HG02642 (cell line): ENCODE data around the gene PRDM8.

Experiments used
- ATAC-seq: cut with Tn5 transposase; IDR thresholded peaks from one replicate; pipeline ENCODE4 v1.9.1; 2021; ENCODE audit warnings: mild to moderate bottlenecking; ENCODE audit not compliant: unreplicated experiment, poor library complexity

Gene PRDM8

GRCh38 chr4:80199004-80199560 lies 1.8 kb downstream of the PRDM8 start:
- no peak for ATAC-seq

GRCh38 chr4:80199947-80200346 lies 2.6 kb downstream of the PRDM8 start:
- ATAC-seq = no peak

- ATAC-seq = peak; percentile 11
Observed at GRCh38 chr4:80201252-80202151, 4.2 kb downstream of the PRDM8 start.

GRCh38 chr4:80202190-80202711 lies 4.9 kb downstream of the PRDM8 start:
- ATAC-seq = peak; percentile 78

- peak; percentile 61 for ATAC-seq
Observed at GRCh38 chr4:80202741-80203553, 5.6 kb downstream of the PRDM8 start.

- ATAC-seq = no peak
Observed at GRCh38 chr4:80204433-80205011, 7.2 kb downstream of the PRDM8 start.

GRCh38 chr4:80206111-80206510 lies 8.8 kb downstream of the PRDM8 start:
- ATAC-seq = no peak

- ATAC-seq = no peak
Observed at GRCh38 chr4:80206521-80207171, 9.3 kb downstream of the PRDM8 start.

GRCh38 chr4:80207172-80207583 lies 9.9 kb downstream of the PRDM8 start:
- ATAC-seq = no peak

- no peak for ATAC-seq
Observed at GRCh38 chr4:80207664-80208063, 10.4 kb downstream of the PRDM8 start.

- no peak for ATAC-seq
Observed at GRCh38 chr4:80208610-80209339, 11.5 kb downstream of the PRDM8 start.

GRCh38 chr4:80209340-80209701 lies 12.0 kb downstream of the PRDM8 start:
- ATAC-seq = no peak

- ATAC-seq = no peak
Observed at GRCh38 chr4:80210549-80210948, 13.2 kb downstream of the PRDM8 start.

- no peak for ATAC-seq
Observed at GRCh38 chr4:80213117-80213815, 16.0 kb downstream of the PRDM8 start.

- ATAC-seq = no peak
Observed at GRCh38 chr4:80215449-80216052, 18.2 kb downstream of the PRDM8 start.

GRCh38 chr4:80216100-80216761 lies 18.9 kb downstream of the PRDM8 start:
- ATAC-seq = no peak

- ATAC-seq = no peak
Observed at GRCh38 chr4:80219301-80220025, 22.2 kb downstream of the PRDM8 start.
